Amniotic stem cell (primary cell): ENCODE measurements around the gene DSCAML1.

Experiments
- DNase-seq: peaks from one replicate; lab custom pipeline; 2025; lab: John Stamatoyannopoulos, UW

The DSCAML1 gene

GRCh38 chr11:117606211-117606610, 190.8 kb downstream of the DSCAML1 start:
- no peak for DNase-seq

- DNase-seq, result no peak
Observed at GRCh38 chr11:117605331-117605730, 191.7 kb downstream of the DSCAML1 start.

GRCh38 chr11:117604336-117604995, 192.6 kb downstream of the DSCAML1 start:
- DNase-seq, result no peak

- DNase-seq, result no peak
Observed at GRCh38 chr11:117603932-117604331, 193.1 kb downstream of the DSCAML1 start.

GRCh38 chr11:117601006-117601708, 195.9 kb downstream of the DSCAML1 start:
- DNase-seq, result no peak

GRCh38 chr11:117600234-117600783, 196.7 kb downstream of the DSCAML1 start:
- no peak for DNase-seq

- DNase-seq, result no peak
Observed at GRCh38 chr11:117597071-117597470, 199.9 kb downstream of the DSCAML1 start.

GRCh38 chr11:117595440-117595839, 201.6 kb downstream of the DSCAML1 start:
- no peak for DNase-seq

GRCh38 chr11:117594721-117595120, 202.3 kb downstream of the DSCAML1 start:
- DNase-seq, result no peak

GRCh38 chr11:117593065-117593464, 204.0 kb downstream of the DSCAML1 start:
- no peak for DNase-seq

GRCh38 chr11:117591316-117592039, 205.5 kb downstream of the DSCAML1 start:
- no peak for DNase-seq

GRCh38 chr11:117589063-117589462, 208.0 kb downstream of the DSCAML1 start:
- no peak for DNase-seq

- DNase-seq, result no peak
Observed at GRCh38 chr11:117588166-117588810, 208.7 kb downstream of the DSCAML1 start.

- DNase-seq, result no peak
Observed at GRCh38 chr11:117587416-117587815, 209.6 kb downstream of the DSCAML1 start.

- DNase-seq, result no peak
Observed at GRCh38 chr11:117586392-117586791, 210.6 kb downstream of the DSCAML1 start.

GRCh38 chr11:117585631-117586030, 211.4 kb downstream of the DSCAML1 start:
- DNase-seq, result no peak

- DNase-seq, result no peak
Observed at GRCh38 chr11:117584056-117584830, 212.8 kb downstream of the DSCAML1 start.

- no peak for DNase-seq
Observed at GRCh38 chr11:117583063-117583801, 213.8 kb downstream of the DSCAML1 start.

- DNase-seq, result no peak
Observed at GRCh38 chr11:117582433-117582832, 214.6 kb downstream of the DSCAML1 start.

GRCh38 chr11:117580866-117581265, 216.2 kb downstream of the DSCAML1 start:
- DNase-seq, result no peak

GRCh38 chr11:117579161-117579560, 217.9 kb downstream of the DSCAML1 start:
- no peak for DNase-seq
